Urothelium cell line (cell line): ENCODE data around the gene CHST5.

Experiments used
- DNase-seq: peaks from one replicate; pipeline ENCODE4 v3.0.0; 2011; ENCODE audit warnings: low spot score, mixed read lengths
- FAIRE-seq: peaks from 2 replicates; lab custom pipeline; 2011; peaks lifted over from hg19 to GRCh38; lab: Jason Lieb, UNC

Gene CHST5

GRCh38 chr16:75535901-75536300 is at the start of gene CHST5:
Gene CHST5 (minus strand): TSS chr16:75536108. CDS start chr16:75530384, 5,724 bp downstream.
- DNase-seq: no peak
- no peak for FAIRE-seq

- FAIRE-seq (no peak), DNase-seq (no peak)
These were observed 48.2 kb upstream of the CHST5 start for GRCh38 chr16:75584108-75584507.

GRCh38 chr16:75579281-75579834 is 43.5 kb upstream of the CHST5 start:
- DNase-seq (no peak), FAIRE-seq (no peak)

GRCh38 chr16:75578725-75579124 is 42.8 kb upstream of the CHST5 start:
- no peak for DNase-seq
- FAIRE-seq: no peak

GRCh38 chr16:75578212-75578611 is 42.3 kb upstream of the CHST5 start:
- no peak for FAIRE-seq

GRCh38 chr16:75576384-75576811 is 40.5 kb upstream of the CHST5 start:
- DNase-seq: no peak
- no peak for FAIRE-seq

More at GRCh38 chr16:75578212-75578611, 42.3 kb upstream of the CHST5 start:
- no peak for DNase-seq

- no peak for FAIRE-seq
- DNase-seq: no peak
These were observed 40.0 kb upstream of the CHST5 start for GRCh38 chr16:75575958-75576357.

GRCh38 chr16:75573955-75574354 is 38.0 kb upstream of the CHST5 start:
- DNase-seq (no peak), FAIRE-seq (no peak)

GRCh38 chr16:75572864-75573542 is 37.1 kb upstream of the CHST5 start:
- no peak for DNase-seq
- no peak for FAIRE-seq

- no peak for DNase-seq
- FAIRE-seq: no peak
These were observed 34.6 kb upstream of the CHST5 start for GRCh38 chr16:75570396-75571065.

- DNase-seq (no peak), FAIRE-seq (no peak)
These were observed 32.0 kb upstream of the CHST5 start for GRCh38 chr16:75567911-75568310.

GRCh38 chr16:75566758-75567255 is 30.9 kb upstream of the CHST5 start:
- peak; percentile 7 for DNase-seq
- no peak for FAIRE-seq

- FAIRE-seq: no peak
- DNase-seq: peak; percentile 90
These were observed 30.3 kb upstream of the CHST5 start, which contains the start of gene GABARAPL2 for GRCh38 chr16:75566040-75566757. Gene GABARAPL2 (plus strand): TSS chr16:75566379. CDS start chr16:75566487, 108 bp downstream.

- DNase-seq (no peak), FAIRE-seq (no peak)
These were observed 29.7 kb upstream of the CHST5 start for GRCh38 chr16:75565640-75566039.

GRCh38 chr16:75559564-75560372 is 23.9 kb upstream of the CHST5 start:
- DNase-seq: peak; percentile 21

GRCh38 chr16:75558846-75559401 is 23.0 kb upstream of the CHST5 start:
- DNase-seq (no peak), FAIRE-seq (no peak)

More at GRCh38 chr16:75559564-75560372, 23.9 kb upstream of the CHST5 start:
- no peak for FAIRE-seq

- FAIRE-seq (no peak), DNase-seq (no peak)
These were observed 20.6 kb upstream of the CHST5 start for GRCh38 chr16:75556431-75556950.

- peak; percentile 96 for DNase-seq
- peak; percentile 81 for FAIRE-seq
These were observed 20.0 kb upstream of the CHST5 start, which contains the start of gene TMEM231 for GRCh38 chr16:75555707-75556430. Gene TMEM231 (minus strand): TSS chr16:75556252. CDS start chr16:75556209, 43 bp downstream.

GRCh38 chr16:75555213-75555706 is 19.4 kb upstream of the CHST5 start:
- FAIRE-seq: no peak
- peak; percentile 92 for DNase-seq
